ENCODE measurements around the gene LGALS12. TPM values are rescaled to one million over a fixed set of nuclear protein-coding genes. Genes with fewer than 3 reads are reported as not detected.
A peak's percentile ranks its signal among the peaks of the same experiment; 100 is the strongest.

The LGALS12 gene
- total and polyA plus RNA-seq, 7 experiments from 2014 or later, result 1.3 TPM; not detected in 6

- H3K27ac ChIP-seq (ENCODE audit: low read depth, low read length), result peak overlapping the region; percentile 56
- Mint-ChIP-seq H3K4me1 (peaks cover 38 to 85% (median 70%) of the 10 kb centered on the region in 7 donors), H3K27me3 (no peaks in the 10 kb centered on the region), H3K9me3 (no peaks in the 10 kb centered on the region), H3K36me3 (no peaks in the 10 kb centered on the region), H3K4me3 (peak overlapping the region in 9 of 10 donors; percentile 66 to 80 (median 79)), H3K27ac (peak overlapping the region; percentile 16 to 95 (median 85))
- DNase-seq (peak in 7 of 9 donors; percentile 45 to 61 (median 51)), ATAC-seq (peak; percentile 80)
- intact Hi-C loops (cut with micrococcal nuclease), result loop anchor here (1.0 to 10.0 kb wide), 3 partner anchors 7 to 114 kb away; partner anchors contain the start of gene ATL3 (in 1 of the 2)
- H3K36me3 ChIP-seq (ENCODE audit: control insufficient read depth in 2 of 3, insufficient read depth in 3 of 3, low read length in 3 of 3), result no peaks in the 10 kb centered on the region
- CTCF ChIA-PET, result interaction anchor here (0.7 to 1.9 kb wide), 3 partner anchors 24 to 1777 kb away, joined by 3 to 6 read pairs (median 4); partner anchors contain the start of gene PLAAT4
- peaks cover 24 to 44% of the 10 kb centered on the region in 2 donors for H3K4me1 ChIP-seq (ENCODE audit: control insufficient read depth in 2 of 2, insufficient read depth in 2 of 2, low read length in 2 of 2)
- no peaks in the 10 kb centered on the region for H3K27me3 ChIP-seq (ENCODE audit: control insufficient read depth in 2 of 2, insufficient read depth in 2 of 2, low read length in 2 of 2)
- H3K9me3 ChIP-seq (ENCODE audit: control insufficient read depth in 2 of 3, low read length in 3 of 3), result no peaks in the 10 kb centered on the region
- H3K4me3 ChIP-seq (ENCODE audit: low read length), result no peak overlapping the region
- POLR2A ChIA-PET, result interaction anchor here (1.1 to 3.3 kb wide), 5 partner anchors 9 to 29 kb away, joined by 3 to 21 read pairs (median 5); partner anchors contain the start of gene PLAAT4
These were observed 54.8 kb downstream of the LGALS12 start for GRCh38 chr11:63560506-63561180.

- intact Hi-C loops (cut with micrococcal nuclease), result loop anchor here in 1 of 2 donors (1.0 to 10.0 kb wide), 3 partner anchors 9 to 111 kb away; partner anchors contain the start of gene ATL3
- ATAC-seq (no peak), DNase-seq (no peak)
- H3K27me3 Mint-ChIP-seq, result no peaks in the 10 kb centered on the region
- H3K4me3 Mint-ChIP-seq, result peak within 1 kb of the TSS in 7 of 10 donors; percentile 12 to 54 (median 21)
- Histone ChIP-seq H3K27ac (ENCODE audit: low read depth, low read length) (no peak within 1 kb of the TSS), H3K9me3 (ENCODE audit: control insufficient read depth in 2 of 3, low read length in 3 of 3) (no peaks in the 10 kb centered on the region), H3K36me3 (ENCODE audit: control insufficient read depth in 2 of 3, insufficient read depth in 3 of 3, low read length in 3 of 3) (no peaks in the 10 kb centered on the region), H3K4me1 (ENCODE audit: control insufficient read depth in 2 of 2, insufficient read depth in 2 of 2, low read length in 2 of 2) (peaks cover 35 to 46% of the 10 kb centered on the region in 2 donors), H3K27me3 (ENCODE audit: control insufficient read depth in 2 of 2, insufficient read depth in 2 of 2, low read length in 2 of 2) (no peaks in the 10 kb centered on the region), H3K4me3 (ENCODE audit: low read length) (no peak within 1 kb of the TSS)
- CTCF ChIA-PET, result interaction anchor here (0.7 to 1.6 kb wide), 3 partner anchors 10 to 84 kb away, joined by 3 to 7 read pairs (median 3); no protein-coding TSS in a partner anchor
- no peaks in the 10 kb centered on the region for H3K36me3 Mint-ChIP-seq
- peaks cover 41 to 75% (median 63%) of the 10 kb centered on the region in 7 donors for H3K4me1 Mint-ChIP-seq
- peak within 1 kb of the TSS in 8 of 9 donors; percentile 14 to 80 (median 44) for H3K27ac Mint-ChIP-seq
- POLR2A ChIA-PET, result interaction anchor here (1.1 to 1.3 kb wide), 3 partner anchors 7 to 27 kb away, joined by 3 to 6 read pairs (median 4); partner anchors contain the start of gene PLAAT4
- H3K9me3 Mint-ChIP-seq, result no peaks in the 10 kb centered on the region
These were observed 57.5 kb downstream of the LGALS12 start, which contains the start of gene PLAAT2 for GRCh38 chr11:63563201-63564055. TSS of gene PLAAT2 (minus strand) at chr11:63563379. CDS start at chr11:63563324, 55 bp downstream.

GRCh38 chr11:63564056-63564774, 58.3 kb downstream of the LGALS12 start:
- Mint-ChIP-seq H3K4me3 (peak overlapping the region in 5 of 10 donors; percentile 12 to 60 (median 22)), H3K4me1 (peaks cover 38 to 72% (median 66%) of the 10 kb centered on the region in 7 donors), H3K27me3 (no peaks in the 10 kb centered on the region), H3K9me3 (no peaks in the 10 kb centered on the region), H3K36me3 (no peaks in the 10 kb centered on the region), H3K27ac (peak overlapping the region in 5 of 9 donors; percentile 29 to 82 (median 68))
- Histone ChIP-seq H3K4me3 (ENCODE audit: low read length) (no peak overlapping the region), H3K9me3 (ENCODE audit: control insufficient read depth in 2 of 3, low read length in 3 of 3) (no peaks in the 10 kb centered on the region), H3K4me1 (ENCODE audit: control insufficient read depth in 2 of 2, insufficient read depth in 2 of 2, low read length in 2 of 2) (peaks cover 35 to 46% of the 10 kb centered on the region in 2 donors), H3K27me3 (ENCODE audit: control insufficient read depth in 2 of 2, insufficient read depth in 2 of 2, low read length in 2 of 2) (no peaks in the 10 kb centered on the region), H3K27ac (ENCODE audit: low read depth, low read length) (no peak overlapping the region), H3K36me3 (ENCODE audit: control insufficient read depth in 2 of 3, insufficient read depth in 3 of 3, low read length in 3 of 3) (no peaks in the 10 kb centered on the region)
- DNase-seq, result peak in 1 of 9 donors; percentile 38
- ChIA-PET POLR2A (interaction anchor here (0.6 to 1.3 kb wide), 3 partner anchors 8 to 1310 kb away, joined by 3 to 4 read pairs (median 3); partner anchors contain the start of gene PLAAT4), CTCF (interaction anchor here (0.6 to 1.6 kb wide), 3 partner anchors 9 to 174 kb away, joined by 3 to 7 read pairs (median 4); no protein-coding TSS in a partner anchor)
- ATAC-seq, result no peak
- intact Hi-C loops (cut with micrococcal nuclease), result loop anchor here in 1 of 2 donors (1.0 to 10.0 kb wide), 3 partner anchors 10 to 111 kb away; partner anchors contain the start of gene ATL3

GRCh38 chr11:63564784-63565350, 59.0 kb downstream of the LGALS12 start:
- no peaks in the 10 kb centered on the region for H3K9me3 Mint-ChIP-seq
- Histone ChIP-seq H3K36me3 (ENCODE audit: control insufficient read depth in 2 of 3, insufficient read depth in 3 of 3, low read length in 3 of 3) (no peaks in the 10 kb centered on the region), H3K9me3 (ENCODE audit: control insufficient read depth in 2 of 3, low read length in 3 of 3) (no peaks in the 10 kb centered on the region), H3K4me1 (ENCODE audit: control insufficient read depth in 2 of 2, insufficient read depth in 2 of 2, low read length in 2 of 2) (peaks cover 35 to 46% of the 10 kb centered on the region in 2 donors), H3K27me3 (ENCODE audit: control insufficient read depth in 2 of 2, insufficient read depth in 2 of 2, low read length in 2 of 2) (no peaks in the 10 kb centered on the region), H3K4me3 (ENCODE audit: low read length) (no peak overlapping the region), H3K27ac (ENCODE audit: low read depth, low read length) (no peak overlapping the region)
- ChIA-PET CTCF (interaction anchor here (0.6 to 1.6 kb wide), 3 partner anchors 8 to 174 kb away, joined by 3 to 7 read pairs (median 4); no protein-coding TSS in a partner anchor), POLR2A (interaction anchor here (0.6 to 1.4 kb wide), 3 partner anchors 9 to 1309 kb away, joined by 3 read pairs; no protein-coding TSS in a partner anchor)
- peak overlapping the region in 5 of 10 donors; percentile 5 to 60 (median 15) for H3K4me3 Mint-ChIP-seq
- ATAC-seq (no peak), DNase-seq (no peak)
- H3K4me1 Mint-ChIP-seq, result peaks cover 36 to 70% (median 61%) of the 10 kb centered on the region in 7 donors
- intact Hi-C loops (cut with micrococcal nuclease), result loop anchor here in 1 of 2 donors (1.0 to 10.0 kb wide), 5 partner anchors 9 to 110 kb away; partner anchors contain the start of genes ATL3 and PLAAT3
- H3K36me3 Mint-ChIP-seq, result no peaks in the 10 kb centered on the region
- H3K27me3 Mint-ChIP-seq, result no peaks in the 10 kb centered on the region
- peak overlapping the region in 6 of 9 donors; percentile 8 to 82 (median 60) for H3K27ac Mint-ChIP-seq
